Neural crest cell (in vitro differentiated cells): Measurements from ENCODE around the gene MFSD12. TPM values are rescaled to one million over a fixed set of nuclear protein-coding genes. Genes with fewer than 3 reads are reported as not detected.

Experiments used
- DNase-seq: peaks from one replicate; pipeline ENCODE4 v3.0.0; 2021; ENCODE audit warnings: low read depth, mixed read lengths, low spot score
- H3K27ac Mint-ChIP-seq: one replicate; pipeline ENCODE4 v1.8.0; 2021; ENCODE audit warnings: mild to moderate bottlenecking, mixed read lengths; ENCODE audit not compliant: unreplicated experiment
- H3K27me3 Mint-ChIP-seq: 2 replicates; pipeline ENCODE4 v1.8.0; 2021; ENCODE audit warnings: low read depth, mild to moderate bottlenecking, mixed read lengths
- H3K36me3 Mint-ChIP-seq: 2 replicates; pipeline ENCODE4 v1.8.0; 2021; ENCODE audit warnings: low read depth, mild to moderate bottlenecking, mixed read lengths
- H3K4me1 Mint-ChIP-seq: 2 replicates; pipeline ENCODE4 v1.8.0; 2021; ENCODE audit warnings: mixed read lengths
- H3K4me3 Mint-ChIP-seq: one replicate; pipeline ENCODE4 v1.8.0; 2021; ENCODE audit warnings: mild to moderate bottlenecking, mixed read lengths
- H3K9me3 Mint-ChIP-seq: 2 replicates; pipeline ENCODE4 v1.8.0; 2021; ENCODE audit warnings: mixed read lengths
- CTCF ChIP-seq: fragments of 200-600 bp; sonication (generic); conservative IDR thresholded peaks from 2 replicates; pipeline ENCODE4 v1.5.0; 2021; ENCODE audit warnings: antibody characterized with exemption, mild to moderate bottlenecking
- total RNA-seq: library from RNA; stranded (reverse); gene quantifications from 2 replicates; pipeline ENCODE4 v1.2.1, GENCODE V29; 2021

Gene MFSD12
- total RNA-seq, 1 donor from 2014 or later = 79.1 TPM

GRCh38 chr19:3514930-3515329 is 42.5 kb downstream of the MFSD12 start:
- Mint-ChIP-seq H3K27me3 (no peaks in the 10 kb centered on the region), H3K4me3 (no peak overlapping the region), H3K27ac (no peak overlapping the region), H3K9me3 (no peaks in the 10 kb centered on the region), H3K4me1 (no peaks in the 10 kb centered on the region), H3K36me3 (no peaks in the 10 kb centered on the region)
- no peak for DNase-seq
- TF ChIP-seq CTCF = no peak

- no peak for TF ChIP-seq CTCF
- Mint-ChIP-seq H3K27ac (no peak overlapping the region), H3K4me3 (peak overlapping the region; percentile 27), H3K9me3 (no peaks in the 10 kb centered on the region), H3K4me1 (peaks cover 9% of the 10 kb centered on the region), H3K36me3 (peaks cover 2% of the 10 kb centered on the region), H3K27me3 (no peaks in the 10 kb centered on the region)
- DNase-seq = no peak
These were observed 43.9 kb downstream of the MFSD12 start for GRCh38 chr19:3513229-3514140.

DNA sequence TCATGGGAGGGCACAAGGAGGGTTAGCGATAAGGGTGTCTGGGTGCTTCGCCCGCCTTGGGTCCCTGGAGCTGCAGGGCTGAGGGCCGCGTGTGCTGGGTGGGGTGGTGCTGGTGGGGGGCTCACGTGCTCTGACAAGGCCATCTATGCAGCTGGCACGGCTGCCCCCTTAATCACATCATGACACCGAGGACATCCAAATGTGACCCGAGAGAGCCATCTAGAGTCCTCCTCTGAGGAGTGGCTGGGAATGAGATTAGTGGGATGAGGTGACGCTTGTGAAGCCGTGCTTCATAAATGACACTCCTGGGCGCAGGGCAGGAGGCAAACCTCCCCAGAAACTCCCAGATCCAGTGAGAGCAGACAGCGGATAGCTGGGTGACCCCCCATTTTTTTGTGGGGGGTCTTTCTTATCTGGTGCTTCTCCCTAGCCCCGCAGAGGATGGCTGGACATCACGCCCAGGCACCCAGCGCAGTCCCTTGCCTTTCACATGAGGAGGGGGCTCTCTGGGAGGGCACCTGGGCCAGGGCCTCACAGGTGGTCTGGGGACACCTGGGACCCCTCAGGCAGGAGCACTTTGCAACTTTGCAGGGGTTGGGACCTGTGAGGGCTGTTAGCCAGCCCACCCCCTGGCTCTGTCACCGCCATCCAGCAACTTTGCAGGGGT is 44.7 kb downstream of the MFSD12 start:
- Mint-ChIP-seq H3K4me3 (peak overlapping the region; percentile 41), H3K36me3 (peaks cover 2% of the 10 kb centered on the region), H3K4me1 (peaks cover 13% of the 10 kb centered on the region), H3K27me3 (no peaks in the 10 kb centered on the region), H3K9me3 (no peaks in the 10 kb centered on the region), H3K27ac (no peak overlapping the region)
- no peak for TF ChIP-seq CTCF
- DNase-seq = no peak

DNA sequence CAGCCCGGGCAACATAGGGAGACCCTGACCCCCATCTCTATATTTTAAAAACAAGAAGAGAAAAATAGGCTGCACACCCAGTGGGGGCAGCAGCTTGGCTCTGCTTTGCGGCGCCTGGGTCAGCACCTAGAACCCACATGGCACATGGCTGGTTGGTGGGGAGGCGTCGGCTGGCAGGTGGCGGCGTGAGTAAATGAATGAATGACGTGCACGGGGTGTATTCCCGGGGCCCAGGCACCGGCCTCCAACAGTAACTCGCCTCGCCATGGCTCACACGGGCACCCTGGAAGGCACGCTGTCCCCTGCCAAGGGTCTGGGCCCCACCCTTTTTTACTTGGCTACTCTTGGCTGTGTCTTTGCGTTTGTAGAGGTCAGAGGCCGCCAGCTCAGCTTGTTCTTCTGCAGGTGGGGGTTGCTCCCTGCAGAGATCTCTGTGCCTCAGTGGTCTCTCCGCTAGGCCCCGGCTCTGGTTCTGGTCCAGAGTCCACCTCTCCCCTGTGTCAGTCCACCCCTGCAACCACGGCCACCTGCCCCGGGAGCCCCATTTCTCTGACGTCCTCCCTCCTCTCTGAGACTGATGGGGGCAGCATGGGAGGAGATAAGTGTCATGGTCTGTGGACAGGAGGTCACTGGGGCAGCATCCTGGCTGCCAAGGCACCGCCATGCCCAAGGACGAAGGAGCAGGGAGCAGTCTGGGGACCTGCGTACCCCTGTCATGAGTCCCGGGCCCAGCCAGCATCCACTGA is 45.7 kb downstream of the MFSD12 start:
- Mint-ChIP-seq H3K36me3 (peaks cover 2% of the 10 kb centered on the region), H3K4me1 (peaks cover 23% of the 10 kb centered on the region), H3K4me3 (no peak overlapping the region), H3K27ac (no peak overlapping the region), H3K9me3 (no peaks in the 10 kb centered on the region), H3K27me3 (no peaks in the 10 kb centered on the region)
- DNase-seq = no peak
- TF ChIP-seq CTCF = no peak

DNA sequence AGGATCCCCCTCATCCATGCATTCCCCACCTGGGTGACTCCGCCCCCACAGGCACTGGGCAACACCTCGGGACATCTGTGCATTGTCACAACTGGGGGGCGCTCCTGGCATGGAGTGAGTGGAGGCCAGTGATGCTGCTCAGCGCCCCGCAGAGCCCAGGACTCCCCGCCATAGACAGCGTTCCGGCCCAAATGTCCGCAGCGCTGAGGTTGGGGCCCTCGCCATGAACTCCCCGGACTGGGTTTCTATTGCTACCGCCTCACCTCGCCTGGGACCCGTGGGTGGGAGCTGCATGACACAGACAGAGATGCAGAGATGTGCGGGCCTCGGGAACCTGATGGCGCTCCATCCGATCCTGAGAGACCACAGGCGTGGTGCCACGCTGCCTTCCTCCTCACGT is 46.7 kb downstream of the MFSD12 start:
- Mint-ChIP-seq H3K27ac (no peak overlapping the region), H3K9me3 (no peaks in the 10 kb centered on the region)
- DNase-seq = no peak

More for the DNA sequence above, 46.7 kb downstream of the MFSD12 start:
- H3K4me3 Mint-ChIP-seq = no peak overlapping the region
- no peaks in the 10 kb centered on the region for H3K27me3 Mint-ChIP-seq
- H3K4me1 Mint-ChIP-seq = peaks cover 26% of the 10 kb centered on the region
- H3K36me3 Mint-ChIP-seq = peaks cover 2% of the 10 kb centered on the region
- no peak for TF ChIP-seq CTCF
